Progenitor cell of endocrine pancreas (in vitro differentiated cells): Measurements from ENCODE around the gene GATD1. TPM values are rescaled to one million over a fixed set of nuclear protein-coding genes. Genes with fewer than 3 reads are reported as not detected.

Experiments
- DNase-seq: peaks from one replicate; pipeline ENCODE4 v3.0.0; 2021; ENCODE audit warnings: low spot score; ENCODE audit not compliant: unreplicated experiment
- H3K27ac Mint-ChIP-seq: 2 replicates; pipeline ENCODE4 v1.8.0; 2021; ENCODE audit warnings: mild to moderate bottlenecking, moderate library complexity, mixed read lengths
- H3K27me3 Mint-ChIP-seq: 2 replicates; pipeline ENCODE4 v1.8.0; 2021; ENCODE audit warnings: mixed read lengths
- H3K36me3 Mint-ChIP-seq: 2 replicates; pipeline ENCODE4 v1.8.0; 2022; ENCODE audit warnings: mixed read lengths; ENCODE audit not compliant: insufficient read depth
- H3K4me1 Mint-ChIP-seq: 2 replicates; pipeline ENCODE4 v1.8.0; 2021; ENCODE audit warnings: low read depth, mixed read lengths
- H3K4me3 Mint-ChIP-seq: 2 replicates; pipeline ENCODE4 v1.8.0; 2021; ENCODE audit warnings: low read depth, mild to moderate bottlenecking, moderate library complexity, mixed read lengths
- H3K9me3 Mint-ChIP-seq: 2 replicates; pipeline ENCODE4 v1.8.0; 2021; ENCODE audit warnings: low read depth, mixed read lengths
- CTCF ChIP-seq: fragments of 200-600 bp; sonication (generic); IDR thresholded peaks from one replicate; pipeline ENCODE4 v1.5.0; 2021; ENCODE audit warnings: antibody characterized with exemption, mild to moderate bottlenecking; ENCODE audit not compliant: unreplicated experiment
- total RNA-seq: library from RNA; stranded (reverse); gene quantifications from 2 replicates; pipeline ENCODE4 v1.2.1, GENCODE V29; 2021

Gene GATD1
- total RNA-seq, 1 donor from 2014 or later = 74.1 TPM

DNA sequence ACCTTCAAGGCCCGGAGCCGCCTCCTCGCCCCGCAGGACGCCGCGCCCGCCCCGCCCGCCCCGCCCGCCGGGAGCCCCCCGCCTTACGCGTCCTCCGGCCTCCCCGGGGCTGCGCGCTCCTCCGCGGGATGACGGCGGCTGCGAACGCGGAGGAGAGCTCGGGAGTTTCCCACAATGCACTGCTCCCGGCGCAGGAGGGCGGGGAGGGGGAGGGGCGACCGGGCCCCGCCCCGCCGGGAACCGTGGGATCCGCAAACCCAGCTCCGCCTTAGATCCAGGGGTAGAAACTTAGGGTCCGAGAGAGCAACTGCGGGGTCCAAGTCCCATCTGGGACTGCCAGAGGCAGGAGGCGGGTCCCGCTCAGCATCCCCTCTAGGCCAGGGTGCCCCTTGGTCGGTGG lies 12.7 kb upstream of the GATD1 start, which contains the start of gene CEND1:
Gene CEND1 (minus strand): TSS at position 148 of the 400 bp plus-strand sequence. CDS start 1,514 bp downstream, outside the sequence.
- H3K9me3 Mint-ChIP-seq = no peaks in the 10 kb centered on the region
- no peak within 1 kb of the TSS for H3K4me3 Mint-ChIP-seq
- DNase-seq = no peak
- no peaks in the 10 kb centered on the region for H3K36me3 Mint-ChIP-seq
- no peak within 1 kb of the TSS for H3K27ac Mint-ChIP-seq
- H3K27me3 Mint-ChIP-seq = no peaks in the 10 kb centered on the region
- no peaks in the 10 kb centered on the region for H3K4me1 Mint-ChIP-seq
- TF ChIP-seq CTCF = no peak

DNA sequence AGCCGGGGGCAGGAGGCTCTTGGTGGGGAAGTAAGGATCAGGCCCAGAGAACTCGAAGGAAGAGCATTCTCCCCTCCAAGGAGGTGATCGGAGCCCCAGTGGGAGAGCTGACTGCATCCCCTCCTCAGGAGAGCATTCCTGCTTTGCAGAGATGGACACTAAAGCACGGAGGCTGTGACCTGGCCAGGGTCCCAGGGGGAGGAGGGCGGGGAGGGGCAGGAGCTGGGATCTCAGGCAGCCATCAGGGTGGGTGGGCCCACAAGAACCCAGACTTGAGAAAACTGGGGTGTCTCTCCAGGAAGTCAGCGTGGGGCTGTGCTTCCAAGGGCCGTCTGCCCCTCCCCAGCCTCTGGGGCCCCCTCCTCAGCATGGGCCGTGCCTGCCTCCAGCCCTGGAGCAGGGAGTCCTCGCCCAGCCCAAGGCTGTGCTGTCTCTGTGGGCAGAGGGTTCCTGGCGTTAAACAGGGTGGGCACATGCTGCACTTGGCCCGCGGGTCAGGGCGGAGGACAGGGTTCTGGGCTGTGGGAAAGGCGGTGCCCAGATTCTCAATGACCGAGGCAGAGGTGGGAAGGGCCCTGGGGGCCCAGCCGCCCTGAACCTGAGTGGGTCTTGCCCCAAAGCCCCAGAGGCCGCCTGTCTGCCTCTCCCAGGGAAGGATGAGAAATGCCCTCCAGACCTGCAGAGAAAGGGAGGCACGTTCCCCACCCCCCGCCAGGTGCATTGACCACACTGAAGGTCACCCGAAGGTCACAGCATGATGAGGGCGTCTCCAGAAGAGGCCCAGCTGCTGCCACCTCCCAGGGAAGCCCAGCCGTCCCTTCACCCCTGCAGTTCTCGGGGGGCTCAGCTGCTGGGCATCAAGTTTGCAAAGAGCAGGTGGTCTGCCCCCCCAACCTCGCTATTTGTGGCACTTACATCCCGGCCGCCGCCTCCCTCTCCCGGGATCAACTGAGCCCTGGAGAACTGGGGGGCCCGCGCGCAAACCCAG lies 12.0 kb upstream of the GATD1 start:
- no peak for DNase-seq
- Mint-ChIP-seq H3K27ac (no peak overlapping the region), H3K36me3 (no peaks in the 10 kb centered on the region), H3K9me3 (no peaks in the 10 kb centered on the region), H3K4me3 (no peak overlapping the region), H3K27me3 (no peaks in the 10 kb centered on the region), H3K4me1 (no peaks in the 10 kb centered on the region)
- no peak for TF ChIP-seq CTCF

DNA sequence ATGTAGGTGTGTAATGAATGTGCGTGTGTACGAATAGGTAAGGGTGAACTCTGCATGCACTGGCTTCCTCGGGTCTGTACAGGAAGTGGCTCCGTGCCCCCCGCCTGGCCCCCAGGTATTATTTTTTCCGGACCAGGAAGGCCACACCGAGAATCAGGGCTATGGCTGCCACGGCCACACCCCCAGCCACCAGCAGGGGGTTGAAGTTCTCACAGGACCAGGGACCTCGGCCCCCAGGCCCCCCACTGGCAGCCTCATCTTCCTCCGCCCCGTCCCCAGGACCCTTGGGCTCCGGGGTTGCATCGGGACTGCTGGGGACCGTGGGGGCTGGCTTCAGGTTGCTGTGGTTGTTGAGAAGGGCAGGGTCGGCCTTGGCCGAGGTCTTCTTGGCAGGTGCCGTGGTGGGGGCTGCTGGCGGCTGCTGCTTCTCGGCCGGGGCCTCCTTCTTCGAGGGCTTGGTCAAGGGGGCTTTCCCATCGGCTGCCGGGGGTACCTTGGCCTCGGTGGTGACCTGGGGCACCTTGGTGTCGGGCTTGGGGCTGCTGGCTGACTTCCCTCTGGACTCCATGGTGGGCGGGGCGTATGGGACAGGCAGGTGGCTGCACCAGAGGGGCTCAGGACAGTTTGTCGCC lies 10.8 kb upstream of the GATD1 start:
- peaks cover 3% of the 10 kb centered on the region for H3K36me3 Mint-ChIP-seq
- no peak for DNase-seq
- no peaks in the 10 kb centered on the region for H3K9me3 Mint-ChIP-seq
- no peak for TF ChIP-seq CTCF
- H3K27me3 Mint-ChIP-seq = no peaks in the 10 kb centered on the region
- H3K4me1 Mint-ChIP-seq = peaks cover 6% of the 10 kb centered on the region
- no peak overlapping the region for H3K4me3 Mint-ChIP-seq
- H3K27ac Mint-ChIP-seq = no peak overlapping the region

GRCh38 chr11:787084-787675 lies 9.9 kb upstream of the GATD1 start:
- H3K27ac Mint-ChIP-seq = no peak overlapping the region
- DNase-seq = no peak
- H3K4me3 Mint-ChIP-seq = no peak overlapping the region
- H3K9me3 Mint-ChIP-seq = no peaks in the 10 kb centered on the region
- H3K4me1 Mint-ChIP-seq = peaks cover 6% of the 10 kb centered on the region
- peaks cover 3% of the 10 kb centered on the region for H3K36me3 Mint-ChIP-seq
- no peak for TF ChIP-seq CTCF
- H3K27me3 Mint-ChIP-seq = no peaks in the 10 kb centered on the region
